ENCODE data around the gene KCTD11. TPM values are rescaled to one million over a fixed set of nuclear protein-coding genes. Genes with fewer than 3 reads are reported as not detected.
"Not testable (repeated sequence)": the region's sequence is repeated elsewhere in the genome, so short reads cannot be mapped to it uniquely, and the experiment has no call there.

Gene KCTD11
- polyA plus RNA-seq, 1 donor from 2014 or later: 6.8 TPM

DNA sequence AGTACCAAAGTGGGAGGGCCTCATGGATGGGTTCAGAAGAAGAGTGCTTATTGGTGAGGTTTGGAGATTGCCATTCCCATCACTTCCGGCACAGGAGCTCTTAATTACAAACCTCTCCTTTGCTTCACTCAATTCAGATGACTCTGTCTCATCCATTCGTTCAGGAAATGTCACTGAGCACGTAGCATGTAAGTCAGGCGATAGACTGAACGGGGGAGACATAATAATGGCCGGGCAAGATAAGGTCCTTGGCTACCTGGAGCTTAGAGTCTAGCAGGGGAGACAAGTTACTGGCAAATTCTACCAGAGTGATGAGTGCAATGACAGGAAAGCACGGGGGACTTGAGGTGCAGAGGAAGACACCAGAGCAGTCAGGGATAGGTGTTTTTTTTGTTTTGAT lies 14.0 kb downstream of the KCTD11 start:
- H3K4me1 Mint-ChIP-seq, H3K9me3 Mint-ChIP-seq, H3K27me3 Mint-ChIP-seq, H3K4me3 Mint-ChIP-seq, H3K36me3 Mint-ChIP-seq, H3K27ac Mint-ChIP-seq: not testable (repeated sequence)

DNA sequence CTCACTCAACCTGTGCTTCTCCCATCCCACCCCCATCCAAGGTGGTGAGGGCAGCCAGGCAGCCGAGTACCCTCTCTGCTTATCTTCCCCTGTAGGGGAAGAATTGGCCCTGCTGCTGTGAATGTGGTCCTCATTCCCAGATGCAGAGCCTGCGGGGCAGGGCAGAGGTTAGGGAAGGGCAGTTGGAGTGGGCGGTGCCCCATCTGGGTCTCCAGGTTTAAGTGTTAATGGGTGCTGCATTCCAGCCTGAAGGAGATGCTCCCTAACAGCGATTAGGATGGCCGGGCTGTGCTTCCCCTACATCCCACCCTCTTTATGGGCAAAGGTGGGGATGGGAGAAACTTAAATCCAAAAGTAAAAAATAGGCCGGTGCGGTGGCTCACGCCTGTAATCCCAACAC lies 15.1 kb downstream of the KCTD11 start:
- H3K27me3 Mint-ChIP-seq: peaks cover 5% of the 10 kb centered on the region
- no peaks in the 10 kb centered on the region for H3K36me3 Mint-ChIP-seq
- H3K9me3 Mint-ChIP-seq: peaks cover 0 to 1% (median 0%) of the 10 kb centered on the region in 3 donors
- H3K27ac Mint-ChIP-seq: no peak overlapping the region
- peaks cover 0 to 1% (median 0%) of the 10 kb centered on the region in 3 donors for H3K4me1 Mint-ChIP-seq
- no peak overlapping the region for H3K4me3 Mint-ChIP-seq

DNA sequence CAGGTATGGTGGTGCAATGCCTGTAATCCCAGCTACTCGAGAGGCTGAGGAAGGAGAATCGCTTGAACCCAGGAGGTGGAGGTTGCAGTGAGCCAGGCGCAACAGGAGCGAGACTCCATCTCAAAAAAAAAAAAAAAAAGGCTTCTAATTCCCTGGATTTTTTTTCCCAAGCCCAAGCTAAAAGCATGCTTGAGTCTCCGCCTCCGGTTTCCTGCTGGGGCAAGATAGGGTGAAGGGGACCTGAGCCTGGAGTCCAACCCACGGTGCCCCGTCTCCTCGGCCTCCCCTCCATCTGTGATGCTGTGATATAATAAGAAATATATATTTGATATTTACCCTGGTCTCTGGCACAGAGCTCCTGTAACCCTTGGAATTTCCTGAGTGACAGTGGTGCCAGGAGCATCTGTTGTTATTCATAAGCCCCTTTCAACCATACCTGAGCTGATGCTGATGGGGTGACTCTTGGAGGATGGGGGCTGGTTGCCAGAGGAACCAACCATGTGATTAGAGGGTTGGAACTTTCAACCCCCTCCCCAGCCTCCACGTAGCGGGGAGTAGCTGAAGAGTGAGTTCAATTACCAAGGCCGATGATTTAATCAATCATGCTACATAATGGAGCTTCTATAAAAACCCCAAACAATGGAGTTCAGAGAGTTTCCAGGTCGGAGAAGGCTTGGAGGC lies 16.1 kb downstream of the KCTD11 start:
- peaks cover 5% of the 10 kb centered on the region for H3K27me3 Mint-ChIP-seq
- H3K27ac Mint-ChIP-seq: no peak overlapping the region
- H3K9me3 Mint-ChIP-seq: peaks cover 0 to 1% (median 0%) of the 10 kb centered on the region in 3 donors
- no peak overlapping the region for H3K4me3 Mint-ChIP-seq
- H3K4me1 Mint-ChIP-seq: peaks cover 0 to 1% (median 0%) of the 10 kb centered on the region in 3 donors
- no peaks in the 10 kb centered on the region for H3K36me3 Mint-ChIP-seq

DNA sequence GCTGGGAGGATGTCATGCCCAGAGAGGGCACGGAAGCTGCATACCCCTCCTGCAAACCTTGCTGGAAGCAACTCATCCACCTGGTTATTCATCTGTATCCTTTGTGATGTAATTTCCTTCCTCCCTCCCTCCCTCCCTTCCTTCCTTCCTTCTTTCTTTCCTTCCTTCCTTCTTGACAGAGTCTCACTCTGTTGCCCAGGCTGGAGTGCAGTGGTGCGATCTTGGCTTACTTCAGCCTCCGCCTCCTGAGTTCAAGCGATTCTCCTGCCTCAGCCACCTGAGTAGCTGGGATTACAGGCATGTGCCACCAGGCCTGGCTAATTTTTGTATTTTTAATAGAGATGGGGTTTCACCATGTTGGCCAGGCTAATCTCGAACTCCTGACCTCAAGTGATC lies 16.6 kb downstream of the KCTD11 start:
- not testable (repeated sequence) for H3K27ac Mint-ChIP-seq, H3K4me1 Mint-ChIP-seq, H3K36me3 Mint-ChIP-seq, H3K27me3 Mint-ChIP-seq, H3K9me3 Mint-ChIP-seq, H3K4me3 Mint-ChIP-seq

DNA sequence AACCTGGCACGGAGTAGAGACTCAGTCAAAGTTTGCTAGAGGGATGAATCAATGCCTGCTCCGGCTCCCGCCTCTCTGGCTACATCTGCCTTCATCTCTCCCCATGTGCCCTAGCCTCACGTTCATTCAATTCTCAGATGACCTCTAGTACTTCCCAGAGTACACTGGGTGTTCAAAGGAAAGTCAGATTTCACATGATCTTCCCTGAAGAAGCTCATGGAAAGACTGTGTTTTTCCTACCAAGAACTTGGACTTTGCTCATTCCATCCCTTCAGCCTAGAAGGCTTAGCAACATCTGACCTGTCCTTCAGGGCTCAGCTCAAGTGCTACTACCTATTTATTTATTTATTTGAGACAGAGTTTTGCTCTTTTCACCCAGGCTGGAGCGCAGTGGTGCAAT lies 17.9 kb downstream of the KCTD11 start:
- H3K4me1 Mint-ChIP-seq: peaks cover 0 to 1% (median 0%) of the 10 kb centered on the region in 3 donors
- H3K27me3 Mint-ChIP-seq: peaks cover 3% of the 10 kb centered on the region
- H3K4me3 Mint-ChIP-seq: no peak overlapping the region
- H3K27ac Mint-ChIP-seq: peak overlapping the region in 1 of 3 donors; percentile 45
- H3K9me3 Mint-ChIP-seq: peaks cover 0 to 1% (median 0%) of the 10 kb centered on the region in 3 donors
- H3K36me3 Mint-ChIP-seq: no peaks in the 10 kb centered on the region

DNA sequence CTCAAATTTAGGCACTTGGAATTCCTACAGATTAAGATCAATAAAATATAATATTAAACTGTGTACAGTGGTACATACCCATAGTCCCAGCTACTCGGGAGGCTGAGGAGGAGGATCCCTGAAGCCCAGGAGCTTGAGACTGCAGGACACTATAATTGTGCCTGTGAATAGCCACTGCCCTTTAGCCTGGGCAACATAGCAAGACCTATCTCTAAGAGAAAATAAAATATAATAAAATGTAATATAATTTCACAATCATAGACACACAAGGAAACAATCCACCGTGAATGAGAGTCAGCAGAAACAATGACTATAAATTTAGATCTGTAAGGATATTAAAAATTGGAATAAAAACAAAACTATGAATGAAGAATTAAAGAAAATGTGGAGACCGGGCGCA lies 18.9 kb downstream of the KCTD11 start:
- no peak overlapping the region for H3K4me3 Mint-ChIP-seq
- peaks cover 0 to 1% (median 0%) of the 10 kb centered on the region in 3 donors for H3K4me1 Mint-ChIP-seq
- no peaks in the 10 kb centered on the region for H3K36me3 Mint-ChIP-seq
- H3K27me3 Mint-ChIP-seq: peaks cover 3% of the 10 kb centered on the region
- peaks cover 0 to 1% (median 0%) of the 10 kb centered on the region in 3 donors for H3K9me3 Mint-ChIP-seq
- no peak overlapping the region for H3K27ac Mint-ChIP-seq

DNA sequence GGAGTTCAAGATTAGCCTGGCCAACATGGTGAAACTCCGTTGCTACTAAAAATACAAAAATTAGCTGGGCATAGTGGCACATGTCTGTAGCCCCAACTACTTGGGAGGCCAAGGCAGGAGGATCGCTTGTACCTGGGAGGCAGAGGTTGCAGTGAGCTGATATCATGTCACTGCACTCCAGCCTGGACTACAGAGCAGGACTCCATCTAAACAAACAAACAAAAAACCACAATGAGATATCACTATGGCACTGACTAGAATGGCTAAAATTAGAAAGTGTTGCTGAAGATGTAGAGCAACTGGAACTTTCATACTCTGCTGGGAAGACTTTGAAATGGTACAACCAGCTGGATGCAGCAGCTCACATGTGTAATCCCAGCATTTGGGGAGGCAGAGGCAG lies 22.4 kb downstream of the KCTD11 start:
- no peaks in the 10 kb centered on the region for H3K4me1 Mint-ChIP-seq
- peaks cover 0 to 5% (median 4%) of the 10 kb centered on the region in 3 donors for H3K9me3 Mint-ChIP-seq
- H3K27me3 Mint-ChIP-seq: peaks cover 6% of the 10 kb centered on the region
- H3K4me3 Mint-ChIP-seq: no peak overlapping the region
- H3K27ac Mint-ChIP-seq: peak overlapping the region in 1 of 3 donors; percentile 10
- no peaks in the 10 kb centered on the region for H3K36me3 Mint-ChIP-seq

DNA sequence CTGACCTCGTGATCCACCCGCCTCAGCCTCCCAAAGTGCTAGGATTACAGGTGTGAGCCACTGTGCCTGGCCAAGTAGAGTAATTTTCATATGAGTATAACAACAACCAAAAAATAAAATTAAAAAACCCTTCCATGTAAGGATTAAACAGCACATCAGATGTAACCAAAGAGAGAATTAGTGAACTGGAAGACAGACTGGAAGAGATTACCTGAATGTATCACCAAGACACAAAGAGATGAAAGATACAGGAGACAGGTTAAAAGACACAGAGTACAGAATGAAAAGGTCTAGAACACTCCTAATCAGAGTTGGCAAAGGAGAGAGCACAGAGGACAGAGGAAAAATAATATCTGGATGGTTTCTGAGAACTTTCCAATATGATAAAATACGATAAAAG lies 27.2 kb downstream of the KCTD11 start:
- Mint-ChIP-seq H3K9me3 (peaks cover 0 to 5% (median 3%) of the 10 kb centered on the region in 3 donors), H3K36me3 (peaks cover 1% of the 10 kb centered on the region), H3K4me1 (peaks cover 0 to 2% (median 0%) of the 10 kb centered on the region in 3 donors), H3K4me3 (peak overlapping the region in 1 of 4 donors; percentile 46), H3K27ac (peak overlapping the region in 1 of 3 donors; percentile 66), H3K27me3 (peaks cover 33% of the 10 kb centered on the region)

DNA sequence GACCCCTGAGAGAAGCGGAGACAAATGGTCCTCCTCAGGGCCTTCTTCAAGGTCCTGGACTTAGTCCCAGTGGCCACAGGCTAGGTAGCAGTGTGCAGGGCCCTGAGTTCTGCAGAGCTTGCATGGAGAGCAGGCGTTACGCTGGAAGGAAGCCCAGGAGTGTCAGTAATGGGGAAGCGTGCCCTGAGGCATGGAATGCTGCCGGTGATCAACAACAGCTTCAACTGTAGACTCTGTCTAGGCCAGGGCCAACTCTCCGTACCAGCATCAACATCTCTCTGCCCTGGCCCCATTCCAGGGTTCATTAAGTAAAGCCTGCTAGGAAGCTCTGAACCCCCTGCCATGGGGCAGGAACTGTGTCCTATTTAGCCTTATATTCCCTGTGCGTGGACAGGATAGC lies 28.4 kb downstream of the KCTD11 start:
- Mint-ChIP-seq H3K4me3 (peak overlapping the region in 2 of 4 donors; percentile 46 to 74), H3K27ac (no peak overlapping the region), H3K27me3 (peaks cover 33% of the 10 kb centered on the region)

DNA sequence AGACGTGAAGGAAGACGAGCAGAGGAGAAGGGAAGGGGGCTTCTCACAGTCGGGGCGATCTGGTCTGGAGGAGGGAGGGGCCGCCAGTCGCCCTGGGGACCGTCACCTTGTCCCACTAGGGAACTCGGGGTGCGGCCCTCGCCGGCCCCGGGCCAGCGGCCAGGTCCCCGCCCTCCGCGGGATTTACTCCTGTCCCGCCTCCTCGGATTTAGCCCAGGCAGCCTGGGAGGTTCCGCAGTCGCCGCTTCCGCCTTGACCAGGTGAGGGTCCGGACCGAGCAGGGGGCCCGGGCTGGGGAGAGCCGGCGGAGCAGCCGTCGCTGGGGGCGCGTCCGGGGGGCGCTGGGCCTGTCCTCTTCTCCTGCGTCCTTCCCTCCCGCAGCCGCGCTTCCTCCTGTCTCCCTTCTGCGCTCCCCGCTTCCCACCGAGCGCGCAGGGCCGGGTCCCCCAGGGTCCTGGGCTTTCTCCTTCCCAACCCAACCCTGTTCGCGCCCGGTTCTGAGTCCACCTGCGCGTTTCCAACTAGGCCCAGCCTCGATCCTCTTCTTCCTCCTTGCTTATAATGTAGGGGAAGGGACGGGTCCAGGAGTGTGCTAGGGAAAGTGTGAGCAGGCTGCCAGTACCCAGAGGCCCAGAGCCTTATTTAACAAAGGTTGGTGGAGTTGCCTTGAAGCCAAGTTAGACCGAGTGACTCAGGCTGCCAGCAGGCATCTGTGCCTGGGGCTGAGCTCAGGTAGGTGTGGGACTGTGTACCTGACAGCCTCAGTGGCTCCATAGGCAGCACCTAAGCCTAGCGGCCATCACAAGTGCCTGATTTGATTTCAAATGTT lies 29.1 kb downstream of the KCTD11 start, which contains the start of gene TNK1:
Gene TNK1, plus strand, starts transcription at position 235 of the 829 bp plus-strand sequence. CDS start 1,838 bp downstream, outside the sequence.
- Mint-ChIP-seq H3K9me3 (peaks cover 0 to 5% (median 3%) of the 10 kb centered on the region in 3 donors), H3K4me1 (peaks cover 5 to 9% (median 8%) of the 10 kb centered on the region in 3 donors), H3K4me3 (peak within 1 kb of the TSS in 2 of 4 donors; percentile 46 to 74), H3K36me3 (peaks cover 1% of the 10 kb centered on the region), H3K27me3 (peaks cover 33% of the 10 kb centered on the region), H3K27ac (peak within 1 kb of the TSS in 1 of 3 donors; percentile 23)

More for the DNA sequence above, 28.4 kb downstream of the KCTD11 start:
- Mint-ChIP-seq H3K4me1 (peaks cover 5 to 7% (median 5%) of the 10 kb centered on the region in 3 donors), H3K36me3 (peaks cover 1% of the 10 kb centered on the region), H3K9me3 (peaks cover 0 to 5% (median 3%) of the 10 kb centered on the region in 3 donors)

DNA sequence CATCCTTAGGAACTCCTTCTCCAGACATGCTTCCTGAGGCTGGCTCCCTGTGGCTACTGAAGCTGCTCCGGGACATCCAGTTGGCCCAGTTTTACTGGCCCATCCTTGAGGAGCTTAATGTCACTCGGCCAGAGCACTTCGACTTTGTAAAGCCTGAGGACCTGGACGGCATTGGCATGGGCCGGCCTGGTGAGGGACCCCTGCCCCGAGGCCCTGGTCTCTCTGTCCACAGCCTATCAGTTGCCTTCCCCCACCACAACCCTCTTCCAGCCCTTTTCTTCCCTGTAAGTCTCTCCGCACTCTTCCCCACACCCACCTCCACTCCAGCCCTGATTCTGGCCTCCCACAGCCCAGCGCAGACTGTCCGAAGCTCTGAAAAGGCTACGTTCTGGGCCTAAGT lies 30.9 kb downstream of the KCTD11 start:
- Mint-ChIP-seq H3K4me3 (peak overlapping the region in 3 of 4 donors; percentile 36 to 94 (median 86)), H3K36me3 (peaks cover 1% of the 10 kb centered on the region), H3K9me3 (peaks cover 0 to 5% (median 3%) of the 10 kb centered on the region in 3 donors), H3K4me1 (peaks cover 5 to 9% (median 8%) of the 10 kb centered on the region in 3 donors), H3K27me3 (peaks cover 32% of the 10 kb centered on the region), H3K27ac (peak overlapping the region in 2 of 3 donors; percentile 8 to 16)

DNA sequence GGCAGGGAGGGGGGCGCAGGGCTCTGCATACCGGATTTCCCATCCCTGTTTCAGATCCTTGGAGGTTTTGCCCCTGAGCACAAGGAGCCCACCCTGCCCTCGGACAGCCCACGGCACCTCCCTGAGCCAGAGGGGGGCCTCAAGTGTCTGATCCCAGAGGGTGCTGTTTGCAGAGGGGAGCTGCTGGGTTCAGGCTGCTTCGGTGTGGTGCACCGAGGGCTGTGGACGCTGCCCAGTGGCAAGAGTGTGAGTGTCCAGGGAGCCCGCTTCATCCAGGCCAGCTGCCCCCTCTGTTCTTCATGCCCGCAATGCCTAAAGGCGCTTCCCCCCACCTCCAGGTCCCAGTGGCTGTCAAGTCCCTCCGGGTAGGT lies 31.4 kb downstream of the KCTD11 start:
- Mint-ChIP-seq H3K27ac (peak overlapping the region in 1 of 3 donors; percentile 16), H3K4me1 (peaks cover 5 to 9% (median 8%) of the 10 kb centered on the region in 3 donors), H3K9me3 (peaks cover 0 to 5% (median 3%) of the 10 kb centered on the region in 3 donors), H3K36me3 (peaks cover 1% of the 10 kb centered on the region), H3K4me3 (peak overlapping the region in 3 of 4 donors; percentile 86 to 94 (median 90)), H3K27me3 (peaks cover 32% of the 10 kb centered on the region)

DNA sequence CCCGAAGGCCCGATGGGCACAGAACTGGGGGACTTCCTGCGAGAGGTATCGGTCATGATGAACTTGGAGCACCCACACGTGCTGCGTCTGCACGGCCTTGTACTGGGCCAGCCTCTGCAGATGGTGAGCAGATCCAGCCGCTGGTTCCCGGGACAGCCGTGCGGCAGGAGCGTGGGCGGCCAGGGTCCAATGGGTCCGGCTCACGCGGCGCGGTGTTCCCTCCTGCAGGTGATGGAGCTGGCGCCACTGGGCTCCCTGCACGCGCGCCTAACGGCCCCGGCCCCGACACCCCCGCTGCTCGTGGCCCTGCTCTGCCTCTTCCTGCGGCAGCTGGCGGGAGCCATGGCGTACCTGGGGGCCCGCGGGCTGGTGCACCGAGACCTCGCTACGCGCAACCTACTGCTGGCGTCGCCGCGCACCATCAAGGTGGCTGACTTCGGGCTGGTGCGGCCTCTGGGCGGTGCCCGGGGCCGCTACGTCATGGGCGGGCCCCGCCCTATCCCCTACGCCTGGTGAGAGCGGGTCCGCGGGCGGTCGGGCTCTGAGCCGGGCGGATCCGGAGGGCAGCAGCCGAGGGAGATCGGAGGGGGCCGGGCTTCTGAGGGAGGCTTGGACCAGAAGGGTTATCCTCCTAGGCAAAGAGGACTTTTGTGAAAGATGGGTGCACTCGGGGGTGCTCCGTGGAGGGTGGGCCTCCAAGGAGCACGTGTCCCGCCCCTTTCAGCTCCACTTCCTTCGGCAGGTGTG lies 32.0 kb downstream of the KCTD11 start:
- peaks cover 32% of the 10 kb centered on the region for H3K27me3 Mint-ChIP-seq

DNA sequence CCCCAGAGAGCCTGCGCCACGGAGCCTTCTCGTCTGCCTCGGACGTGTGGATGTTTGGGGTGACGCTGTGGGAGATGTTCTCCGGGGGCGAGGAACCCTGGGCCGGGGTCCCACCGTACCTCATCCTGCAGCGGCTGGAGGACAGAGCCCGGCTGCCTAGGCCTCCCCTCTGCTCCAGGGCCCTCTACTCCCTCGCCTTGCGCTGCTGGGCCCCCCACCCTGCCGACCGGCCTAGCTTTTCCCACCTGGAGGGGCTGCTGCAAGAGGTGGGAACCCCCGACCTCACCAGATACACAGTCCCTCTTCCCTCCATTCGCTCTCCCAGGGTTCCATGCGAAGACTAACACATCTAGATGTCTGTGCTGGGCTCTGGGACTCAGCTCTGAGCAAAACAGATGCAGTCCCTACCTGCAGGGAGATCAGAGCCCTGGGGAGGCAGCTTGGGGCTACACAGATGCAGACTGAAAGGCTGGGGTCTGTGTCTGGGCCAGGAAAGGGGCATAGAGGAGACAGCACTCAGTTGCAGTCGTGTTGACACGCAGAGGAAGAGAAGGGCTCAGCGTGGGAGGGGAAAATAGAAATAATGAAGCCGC lies 32.6 kb downstream of the KCTD11 start:
- H3K9me3 Mint-ChIP-seq: no peaks in the 10 kb centered on the region
- peak overlapping the region; percentile 78 to 94 (median 91) for H3K27ac Mint-ChIP-seq
- no peaks in the 10 kb centered on the region for H3K36me3 Mint-ChIP-seq
- H3K4me1 Mint-ChIP-seq: peaks cover 5 to 9% (median 8%) of the 10 kb centered on the region in 3 donors
- peaks cover 26% of the 10 kb centered on the region for H3K27me3 Mint-ChIP-seq
- H3K4me3 Mint-ChIP-seq: peak overlapping the region; percentile 86 to 94 (median 90)

More for the DNA sequence above, 32.0 kb downstream of the KCTD11 start:
- Mint-ChIP-seq H3K27ac (peak overlapping the region; percentile 78 to 94 (median 91)), H3K36me3 (peaks cover 1% of the 10 kb centered on the region), H3K4me3 (peak overlapping the region; percentile 86 to 94 (median 90)), H3K4me1 (peaks cover 5 to 9% (median 8%) of the 10 kb centered on the region in 3 donors), H3K9me3 (peaks cover 0 to 5% (median 3%) of the 10 kb centered on the region in 3 donors)
